ENCODE results near the gene LUM.

LUM gene

GRCh38 chr12:91057368-91058165, 53.7 kb downstream of the LUM start, which contains the start of gene KERA:
TSS of gene KERA (minus strand) at chr12:91058024. CDS start at chr12:91056281, 1,743 bp downstream.
- Histone ChIP-seq H3K36me3 (ENCODE audit: control insufficient read depth, insufficient read depth, low read length) (no peaks in the 10 kb centered on the region), H3K27me3 (ENCODE audit: control insufficient read depth, insufficient read depth, low read length) (no peaks in the 10 kb centered on the region), H3K4me3 (ENCODE audit: low read length) (no peak within 1 kb of the TSS), H3K27ac (ENCODE audit: low read length) (no peak within 1 kb of the TSS), H3K9me3 (ENCODE audit: control insufficient read depth, insufficient read depth, low read length) (no peaks in the 10 kb centered on the region), H3K4me1 (ENCODE audit: control insufficient read depth, insufficient read depth, low read length) (no peaks in the 10 kb centered on the region)
- 100% methylated on average over 1 of the region's 9 CpGs for WGBS (ENCODE audit: insufficient coverage, insufficient read length)
- no peak for DNase-seq (ENCODE audit: low read depth, low spot score)

- Histone ChIP-seq H3K27me3 (ENCODE audit: control insufficient read depth, insufficient read depth, low read length) (no peaks in the 10 kb centered on the region), H3K27ac (ENCODE audit: low read length) (no peak overlapping the region), H3K36me3 (ENCODE audit: control insufficient read depth, insufficient read depth, low read length) (no peaks in the 10 kb centered on the region), H3K4me1 (ENCODE audit: control insufficient read depth, insufficient read depth, low read length) (no peaks in the 10 kb centered on the region), H3K4me3 (ENCODE audit: low read length) (no peak overlapping the region), H3K9me3 (ENCODE audit: control insufficient read depth, insufficient read depth, low read length) (no peaks in the 10 kb centered on the region)
- no CpG with 5 or more reads among the region's 2 CpGs for WGBS (ENCODE audit: insufficient coverage, insufficient read length)
- DNase-seq (ENCODE audit: low read depth, low spot score), result no peak
These were observed 54.8 kb downstream of the LUM start for GRCh38 chr12:91056488-91056887.

- no peak overlapping the region for H3K27ac ChIP-seq (ENCODE audit: low read length)
- WGBS (ENCODE audit: insufficient coverage, insufficient read length), result no CpG with 5 or more reads among the region's 1 CpG
- no peaks in the 10 kb centered on the region for H3K9me3 ChIP-seq (ENCODE audit: control insufficient read depth, insufficient read depth, low read length)
These were observed 55.3 kb downstream of the LUM start for GRCh38 chr12:91055976-91056375.

GRCh38 chr12:91053951-91054715, 57.2 kb downstream of the LUM start:
- H3K4me1 ChIP-seq (ENCODE audit: control insufficient read depth, insufficient read depth, low read length), result no peaks in the 10 kb centered on the region
- no CpG with 5 or more reads among the region's 4 CpGs for WGBS (ENCODE audit: insufficient coverage, insufficient read length)
- H3K4me3 ChIP-seq (ENCODE audit: low read length), result no peak overlapping the region
- no peaks in the 10 kb centered on the region for H3K27me3 ChIP-seq (ENCODE audit: control insufficient read depth, insufficient read depth, low read length)
- H3K27ac ChIP-seq (ENCODE audit: low read length), result no peak overlapping the region
- no peaks in the 10 kb centered on the region for H3K9me3 ChIP-seq (ENCODE audit: control insufficient read depth, insufficient read depth, low read length)
- no peaks in the 10 kb centered on the region for H3K36me3 ChIP-seq (ENCODE audit: control insufficient read depth, insufficient read depth, low read length)
- no peak for DNase-seq (ENCODE audit: low read depth, low spot score)

More at GRCh38 chr12:91055976-91056375, 55.3 kb downstream of the LUM start:
- Histone ChIP-seq H3K4me3 (ENCODE audit: low read length) (no peak overlapping the region), H3K4me1 (ENCODE audit: control insufficient read depth, insufficient read depth, low read length) (no peaks in the 10 kb centered on the region), H3K36me3 (ENCODE audit: control insufficient read depth, insufficient read depth, low read length) (no peaks in the 10 kb centered on the region), H3K27me3 (ENCODE audit: control insufficient read depth, insufficient read depth, low read length) (no peaks in the 10 kb centered on the region)
- no peak for DNase-seq (ENCODE audit: low read depth, low spot score)
